ENCODE results near the gene AKAP6.

AKAP6 gene

GRCh38 chr14:32412532-32412931, 83.4 kb downstream of the AKAP6 start:
- DNase-seq: no peak

DNA sequence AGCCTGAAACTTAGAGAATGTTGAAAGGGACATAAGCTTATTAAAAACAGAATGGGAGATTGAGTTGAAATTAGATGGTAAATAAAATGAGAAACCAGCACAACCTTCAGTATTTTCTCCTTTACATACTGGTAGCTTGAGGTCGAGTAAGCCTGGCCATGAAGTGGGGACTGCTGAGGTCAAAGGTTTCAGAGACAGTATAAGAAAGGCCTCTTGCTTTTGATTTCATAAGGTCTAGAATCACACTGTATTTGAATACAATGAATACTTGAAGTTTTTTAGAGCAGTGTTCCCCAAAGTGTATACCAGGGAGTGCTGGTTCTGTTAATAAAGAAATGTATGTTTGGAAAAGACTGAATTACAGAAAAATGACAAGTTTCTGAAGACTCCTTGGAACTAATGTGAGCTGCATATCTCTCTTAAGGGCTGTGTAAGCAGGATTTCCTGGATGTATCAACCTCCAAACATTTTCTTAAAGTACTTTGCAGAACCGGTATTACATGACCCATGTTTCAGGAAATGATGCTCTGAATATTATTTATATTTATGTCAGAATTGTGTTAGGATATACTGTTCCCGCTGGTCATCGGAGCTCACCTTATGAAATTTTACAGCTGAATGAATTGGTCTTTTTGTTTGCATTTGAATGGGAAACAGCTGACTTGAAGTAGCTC, 85.0 kb downstream of the AKAP6 start:
- DNase-seq: no peak

- no peak for DNase-seq
These were observed 85.7 kb downstream of the AKAP6 start for GRCh38 chr14:32414808-32415255.

GRCh38 chr14:32417956-32418552, 89.0 kb downstream of the AKAP6 start:
- no peak for DNase-seq

- no peak for DNase-seq
These were observed 90.3 kb downstream of the AKAP6 start for GRCh38 chr14:32419429-32419828.

- DNase-seq: no peak
These were observed 92.7 kb downstream of the AKAP6 start for GRCh38 chr14:32421781-32422180.

GRCh38 chr14:32422440-32422839, 93.3 kb downstream of the AKAP6 start:
- DNase-seq: no peak

GRCh38 chr14:32426028-32426427, 96.9 kb downstream of the AKAP6 start:
- no peak for DNase-seq

DNA sequence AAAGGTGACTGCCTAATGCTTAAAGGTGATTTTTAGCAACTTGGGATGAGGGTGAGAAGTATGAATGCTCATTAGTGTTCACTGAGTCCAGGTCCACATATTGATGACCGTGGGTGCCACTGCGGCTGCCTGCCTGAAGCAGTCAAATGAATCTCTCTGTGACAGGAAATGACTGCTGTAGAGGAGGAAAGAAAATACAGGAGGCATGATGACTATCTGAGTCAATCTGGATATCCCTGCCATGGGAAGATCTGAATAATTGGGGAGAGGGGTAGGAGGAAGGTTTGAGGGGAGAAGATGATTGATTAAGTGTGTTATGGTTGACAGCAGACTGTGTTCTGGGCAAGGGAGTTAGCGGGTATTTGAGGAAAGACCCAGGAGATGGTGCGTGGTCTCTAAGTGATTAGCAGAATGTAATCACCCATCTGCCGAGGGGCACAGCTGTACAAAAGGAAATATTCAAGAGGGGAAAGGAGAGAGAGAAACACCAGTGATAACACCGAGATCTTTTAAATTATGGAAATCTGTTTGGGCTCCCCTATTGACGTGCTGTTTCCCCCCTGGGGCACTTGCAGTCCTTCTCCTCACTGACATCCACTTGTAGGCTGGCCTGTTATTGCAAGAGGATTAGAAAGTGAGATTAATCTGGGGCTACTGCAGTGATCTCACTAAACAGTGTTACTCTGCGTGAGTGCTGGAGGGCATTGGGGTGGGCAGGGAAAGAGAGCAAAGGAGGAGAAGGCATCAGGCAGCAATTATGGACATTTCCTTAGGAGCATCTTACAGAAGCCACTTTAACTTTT, 97.7 kb downstream of the AKAP6 start:
- no peak for DNase-seq

- DNase-seq: no peak
These were observed 98.8 kb downstream of the AKAP6 start for GRCh38 chr14:32427726-32428528.

- no peak for DNase-seq
These were observed 99.8 kb downstream of the AKAP6 start for GRCh38 chr14:32428875-32429274.

DNA sequence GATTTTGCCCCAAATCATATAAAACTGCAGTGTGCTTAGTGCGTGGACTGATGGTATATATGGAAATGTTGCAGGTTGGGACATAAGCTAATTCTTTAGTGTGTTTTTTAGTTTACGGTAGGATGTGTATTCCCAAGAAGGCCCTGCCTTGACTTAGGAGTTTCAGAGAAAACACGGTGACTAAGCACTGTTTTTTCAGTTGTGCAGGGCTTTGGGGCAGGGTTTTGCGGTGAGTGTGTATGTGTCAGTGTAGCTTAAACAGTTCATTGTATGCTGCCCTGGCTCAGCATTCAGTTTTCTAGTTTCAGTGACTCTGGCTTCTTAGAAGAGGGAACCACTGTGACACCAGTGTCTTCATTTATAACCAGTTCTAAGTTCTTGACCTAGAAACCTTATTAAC, 101.2 kb downstream of the AKAP6 start:
- DNase-seq: no peak

GRCh38 chr14:32432813-32433538, 103.9 kb downstream of the AKAP6 start:
- no peak for DNase-seq

DNA sequence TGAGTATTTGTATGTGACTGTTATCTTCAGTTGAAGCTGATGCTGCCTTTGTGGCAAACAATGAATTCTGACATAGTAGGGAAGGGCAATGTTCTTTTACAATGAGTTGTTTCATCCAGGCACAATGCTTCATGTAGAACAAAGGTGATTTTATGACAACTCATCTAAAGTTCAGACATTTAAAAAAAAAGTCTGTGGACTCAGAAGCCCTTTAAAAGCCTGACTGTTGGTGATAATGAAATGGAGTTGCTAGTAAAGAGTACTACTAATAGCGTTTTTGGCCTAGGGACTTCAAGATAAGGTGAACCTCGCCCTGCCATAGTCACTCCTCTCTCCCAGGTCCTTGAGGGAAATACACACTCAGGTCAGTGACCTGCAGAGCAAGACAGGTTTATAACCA, 105.1 kb downstream of the AKAP6 start:
- DNase-seq: no peak

DNA sequence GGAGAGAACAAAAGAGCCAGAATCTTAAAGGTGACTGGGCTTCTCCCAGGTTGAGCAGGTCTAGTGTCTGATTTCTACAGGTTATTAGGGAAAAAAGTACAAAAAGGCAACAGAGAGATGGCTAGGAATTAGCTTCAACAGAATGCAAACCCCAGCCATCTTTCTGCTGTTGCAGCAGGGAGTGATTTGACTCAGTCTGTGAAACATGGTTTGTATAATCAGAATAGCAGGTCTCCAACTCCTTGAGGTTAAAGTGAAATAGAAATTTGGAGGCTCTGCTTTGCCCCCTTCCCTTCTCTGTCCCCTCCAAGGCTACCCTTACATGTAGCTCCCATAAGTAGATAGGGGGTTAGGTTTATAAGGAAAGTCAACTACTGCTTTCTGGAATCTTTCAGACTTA, 105.8 kb downstream of the AKAP6 start:
- DNase-seq: no peak

DNA sequence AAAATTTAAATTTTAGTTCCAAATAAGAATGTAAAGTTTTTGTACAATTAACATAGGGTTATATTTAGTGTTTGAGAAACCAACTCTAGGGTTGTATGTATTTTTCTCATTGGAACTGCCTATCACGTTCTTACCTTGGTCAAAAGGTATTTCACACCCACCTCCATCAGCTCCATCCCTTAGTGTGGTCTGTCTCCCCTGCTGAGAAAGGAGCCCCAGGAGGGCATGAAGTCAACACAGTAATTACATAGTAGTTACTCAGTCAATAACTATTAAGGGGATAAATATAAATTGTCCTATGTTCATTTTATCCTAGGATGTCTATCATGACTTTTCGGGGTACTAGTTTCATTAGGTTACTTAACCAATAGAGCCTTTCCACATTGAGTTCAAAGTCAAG, 106.3 kb downstream of the AKAP6 start:
- no peak for DNase-seq

- DNase-seq: no peak
These were observed 107.9 kb downstream of the AKAP6 start for GRCh38 chr14:32436993-32437392.

- no peak for DNase-seq
These were observed 109.4 kb downstream of the AKAP6 start for GRCh38 chr14:32438517-32438916.

DNA sequence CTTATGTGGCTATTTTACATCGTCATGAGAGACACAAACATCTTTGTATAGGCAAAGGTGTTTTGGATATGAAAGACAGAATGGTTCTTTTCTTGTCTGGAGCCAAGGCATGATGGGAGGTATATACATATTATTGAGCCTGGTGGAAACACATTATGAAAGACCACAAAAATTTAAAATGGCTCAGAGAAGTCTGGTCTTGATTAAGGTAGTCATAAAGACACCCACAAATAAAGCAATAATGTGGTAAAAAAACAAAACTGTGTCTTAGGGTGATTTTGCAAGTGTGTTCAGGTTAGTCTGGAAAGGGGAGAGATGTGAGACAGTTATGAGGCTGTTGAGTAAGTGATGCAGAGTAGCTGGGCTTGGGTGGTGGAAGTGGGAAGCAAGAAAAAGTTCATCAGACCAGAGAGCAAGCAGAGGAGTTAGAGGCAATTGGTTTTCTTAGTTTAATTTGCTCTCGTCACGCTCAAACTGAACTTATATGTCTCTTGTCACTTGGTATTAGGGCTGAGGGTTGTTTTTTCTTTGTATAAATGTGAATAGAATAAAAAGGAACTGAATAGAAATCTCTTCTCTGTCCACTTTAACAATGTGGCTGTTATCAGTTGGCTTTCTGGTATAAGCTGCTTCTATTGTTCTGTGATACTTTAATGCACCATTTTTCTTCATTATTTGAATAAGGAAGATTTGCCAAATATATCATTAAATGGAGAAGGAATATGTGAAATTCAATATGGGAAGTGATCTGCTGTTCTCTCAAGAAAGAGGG, 115.0 kb downstream of the AKAP6 start:
- DNase-seq: no peak

DNA sequence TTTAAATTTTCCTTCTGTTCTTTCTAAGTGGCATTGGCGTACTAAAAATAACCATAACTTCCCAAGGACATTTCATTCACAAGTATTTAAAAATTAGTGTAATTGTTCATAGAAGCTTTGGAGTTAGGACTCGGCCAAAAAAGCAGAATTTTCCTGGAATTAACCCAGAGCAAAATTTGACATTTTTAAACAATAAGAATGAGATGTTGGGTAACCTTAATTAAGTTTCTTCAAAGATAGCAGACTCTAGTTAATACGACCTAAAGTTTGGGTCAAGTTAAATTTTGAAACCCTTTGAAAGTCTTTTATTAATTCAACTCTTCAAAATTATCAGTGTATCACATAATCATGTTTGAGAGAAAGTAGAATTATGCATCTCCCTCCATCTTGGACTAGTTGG, 118.3 kb downstream of the AKAP6 start:
- DNase-seq: no peak

DNA sequence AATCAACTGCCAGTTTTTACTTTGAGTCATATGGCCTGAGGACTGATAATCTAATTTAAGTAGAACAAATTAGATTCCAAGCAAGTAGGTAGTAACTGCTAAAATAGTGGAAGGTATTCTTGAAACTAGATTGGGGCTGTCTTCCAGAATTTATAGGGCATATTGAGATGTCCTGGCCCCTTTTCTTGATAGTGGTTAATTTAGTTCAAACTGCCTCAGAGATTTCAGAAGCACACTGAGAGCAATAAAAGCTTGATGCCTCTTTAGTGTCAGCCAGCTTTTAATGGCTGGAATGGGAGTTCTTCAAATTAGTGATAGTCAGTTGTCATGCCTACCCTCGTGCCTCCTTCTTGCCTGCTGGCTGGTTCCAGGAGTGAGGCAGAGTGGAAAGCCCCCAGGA, 120.5 kb downstream of the AKAP6 start:
- no peak for DNase-seq
